Activated CD8-positive, alpha-beta T cell treated with anti-CD3 and anti-CD28 coated beads, Interleukin-2, amount 10 ng/mL, durations not matched to agents 7 days and 5 days (primary cell): Measurements from ENCODE around the gene PRRC2A. TPM values are rescaled to one million over a fixed set of nuclear protein-coding genes. Genes with fewer than 3 reads are reported as not detected.

ENCODE experiments used
- ATAC-seq: fragments of 150-1000 bp; cut with Tn5 transposase; one replicate; pipeline ENCODE4 v1.10.0; 2021; ENCODE audit warnings: moderate library complexity
- CTCF ChIA-PET: fragments of 350-600 bp; sonication (Branson Sonifier 250); formaldehyde crosslinking; loops from one replicate; lab custom pipeline; 2021; ENCODE audit warnings: antibody characterized with exemption; lab: Charles Lee
- POLR2A ChIA-PET: fragments of 350-600 bp; sonication (Branson Sonifier 250); formaldehyde crosslinking; loops from one replicate; lab custom pipeline; 2021; ENCODE audit warnings: antibody characterized with exemption; lab: Charles Lee
- DNase-seq: peaks from one replicate; pipeline ENCODE4 v3.0.0-alpha.2; 2020
- H3K27ac Mint-ChIP-seq: one replicate; pipeline ENCODE4 v1.8.0; 2021; ENCODE audit warnings: mild to moderate bottlenecking, mixed read lengths
- H3K27me3 Mint-ChIP-seq: one replicate; pipeline ENCODE4 v1.8.0; 2021; ENCODE audit warnings: low read depth, mixed read lengths
- H3K36me3 Mint-ChIP-seq: one replicate; pipeline ENCODE4 v1.8.0; 2021; ENCODE audit warnings: low read depth, mixed read lengths
- H3K4me1 Mint-ChIP-seq: one replicate; pipeline ENCODE4 v1.8.0; 2021; ENCODE audit warnings: low read depth, mixed read lengths
- H3K4me3 Mint-ChIP-seq: one replicate; pipeline ENCODE4 v1.8.0; 2021; ENCODE audit warnings: mild to moderate bottlenecking, mixed read lengths
- H3K9me3 Mint-ChIP-seq: one replicate; pipeline ENCODE4 v1.8.0; 2022; ENCODE audit warnings: mixed read lengths; ENCODE audit not compliant: insufficient read depth
- microRNA-seq: library from miRNA; unstranded; fragments of <30 nt; microRNA quantifications from one replicate; pipeline ENCODE4 v1.2.0, GENCODE V29; 2022
- total RNA-seq, 2 experiments: library from RNA; stranded (reverse); gene quantifications; one replicate each; pipeline ENCODE4 v1.2.3, GENCODE V29; 2021

Gene PRRC2A
- total RNA-seq, 2 experiments from 2014 or later, result 260 to 279 TPM

GRCh38 chr6:31676322-31676903 lies 55.9 kb downstream of the PRRC2A start:
- ChIA-PET POLR2A (interaction anchor here (1.0 to 1.3 kb wide), 2 partner anchors 12 to 60 kb away, joined by 3 to 4 read pairs; partner anchors contain the start of genes CLIC1 and GPANK1), CTCF (interaction anchor here (0.5 kb wide), 1 partner anchor 264 kb away, joined by 3 read pairs; no protein-coding TSS in a partner anchor)
- DNase-seq, result no peak
- Mint-ChIP-seq H3K9me3 (no peaks in the 10 kb centered on the region), H3K36me3 (peaks cover 21% of the 10 kb centered on the region), H3K4me3 (no peak overlapping the region), H3K4me1 (peaks cover 35% of the 10 kb centered on the region), H3K27me3 (no peaks in the 10 kb centered on the region), H3K27ac (peak overlapping the region; percentile 25)
- ATAC-seq, result no peak

- Mint-ChIP-seq H3K27me3 (no peaks in the 10 kb centered on the region), H3K4me3 (no peak overlapping the region), H3K4me1 (peaks cover 40% of the 10 kb centered on the region), H3K36me3 (peaks cover 18% of the 10 kb centered on the region), H3K9me3 (no peaks in the 10 kb centered on the region), H3K27ac (no peak overlapping the region)
- DNase-seq (no peak), ATAC-seq (no peak)
- POLR2A ChIA-PET, result interaction anchor here (1.3 kb wide), 1 partner anchor 12 kb away, joined by 3 read pairs; the partner anchor contains the start of gene GPANK1
- CTCF ChIA-PET, result interaction anchor here (0.5 to 1.8 kb wide), 2 partner anchors 14 to 263 kb away, joined by 3 to 7 read pairs; no protein-coding TSS in a partner anchor
These were observed 56.4 kb downstream of the PRRC2A start for GRCh38 chr6:31676904-31677303.

- H3K27ac Mint-ChIP-seq, result no peak overlapping the region
- H3K4me3 Mint-ChIP-seq, result no peak overlapping the region
- H3K9me3 Mint-ChIP-seq, result no peaks in the 10 kb centered on the region
- no peaks in the 10 kb centered on the region for H3K27me3 Mint-ChIP-seq
- H3K4me1 Mint-ChIP-seq, result peaks cover 43% of the 10 kb centered on the region
- ATAC-seq, result no peak
- H3K36me3 Mint-ChIP-seq, result peaks cover 9% of the 10 kb centered on the region
- DNase-seq, result no peak
- ChIA-PET POLR2A (interaction anchor here (0.6 to 1.3 kb wide), 2 partner anchors 13 to 284 kb away, joined by 3 read pairs; partner anchors contain the start of gene GPANK1), CTCF (interaction anchor here (0.7 to 1.8 kb wide), 2 partner anchors 13 to 60 kb away, joined by 4 to 7 read pairs; no protein-coding TSS in a partner anchor)
These were observed 57.4 kb downstream of the PRRC2A start for GRCh38 chr6:31677955-31678354.

GRCh38 chr6:31680226-31681134 lies 60.0 kb downstream of the PRRC2A start, which contains the start of gene LY6G5C:
Gene LY6G5C, minus strand, starts transcription at chr6:31681067. Its CDS starts 694 bp downstream, at chr6:31680373.
- Mint-ChIP-seq H3K27me3 (no peaks in the 10 kb centered on the region), H3K4me1 (peaks cover 43% of the 10 kb centered on the region), H3K36me3 (peaks cover 11% of the 10 kb centered on the region), H3K4me3 (peak within 1 kb of the TSS; percentile 62), H3K9me3 (no peaks in the 10 kb centered on the region), H3K27ac (peak within 1 kb of the TSS; percentile 58)
- peak; percentile 70 for ATAC-seq
- CTCF ChIA-PET, result interaction anchor here (0.6 to 2.2 kb wide), 15 partner anchors 9 to 272 kb away, joined by 3 to 25 read pairs (median 4); partner anchors contain the start of genes ABHD16A and NEU1
- DNase-seq, result peak; percentile 76
- POLR2A ChIA-PET, result interaction anchor here (0.7 to 1.3 kb wide), 4 partner anchors 20 to 59 kb away, joined by 3 to 4 read pairs (median 3); partner anchors contain the start of gene C6orf47

GRCh38 chr6:31681135-31681671 lies 60.7 kb downstream of the PRRC2A start:
- Mint-ChIP-seq H3K4me3 (peak overlapping the region; percentile 62), H3K4me1 (peaks cover 43% of the 10 kb centered on the region), H3K36me3 (peaks cover 13% of the 10 kb centered on the region), H3K9me3 (no peaks in the 10 kb centered on the region), H3K27ac (peak overlapping the region; percentile 58), H3K27me3 (no peaks in the 10 kb centered on the region)
- ATAC-seq, result peak; percentile 77
- CTCF ChIA-PET, result interaction anchor here (0.8 to 2.2 kb wide), 12 partner anchors 9 to 217 kb away, joined by 3 to 25 read pairs (median 4); partner anchors contain the start of genes ABHD16A, DDAH2 and NEU1
- POLR2A ChIA-PET, result interaction anchor here (0.7 to 1.3 kb wide), 4 partner anchors 21 to 136 kb away, joined by 3 to 4 read pairs (median 3); partner anchors contain the start of gene C6orf47
- peak; percentile 45 for DNase-seq

- Mint-ChIP-seq H3K36me3 (peaks cover 19% of the 10 kb centered on the region), H3K27me3 (no peaks in the 10 kb centered on the region), H3K4me1 (peaks cover 32% of the 10 kb centered on the region), H3K27ac (no peak overlapping the region), H3K9me3 (no peaks in the 10 kb centered on the region), H3K4me3 (no peak overlapping the region)
- DNase-seq (no peak), ATAC-seq (no peak)
- ChIA-PET CTCF (no interaction called here), POLR2A (no interaction called here)
These were observed 63.1 kb downstream of the PRRC2A start for GRCh38 chr6:31683591-31683990.

GRCh38 chr6:31686483-31686882 lies 66.0 kb downstream of the PRRC2A start:
- Mint-ChIP-seq H3K9me3 (no peaks in the 10 kb centered on the region), H3K27ac (no peak overlapping the region), H3K4me3 (no peak overlapping the region), H3K4me1 (peaks cover 10% of the 10 kb centered on the region), H3K27me3 (no peaks in the 10 kb centered on the region), H3K36me3 (peaks cover 37% of the 10 kb centered on the region)
- no peak for ATAC-seq
- CTCF ChIA-PET, result no interaction called here
- POLR2A ChIA-PET, result no interaction called here
- no peak for DNase-seq

GRCh38 chr6:31687321-31687720 lies 66.8 kb downstream of the PRRC2A start:
- no peaks in the 10 kb centered on the region for H3K9me3 Mint-ChIP-seq
- no peaks in the 10 kb centered on the region for H3K27me3 Mint-ChIP-seq
- H3K36me3 Mint-ChIP-seq, result peaks cover 36% of the 10 kb centered on the region
- H3K4me1 Mint-ChIP-seq, result peaks cover 4% of the 10 kb centered on the region
- CTCF ChIA-PET, result no interaction called here
- DNase-seq (no peak), ATAC-seq (no peak)
- H3K4me3 Mint-ChIP-seq, result no peak overlapping the region
- POLR2A ChIA-PET, result no interaction called here
- H3K27ac Mint-ChIP-seq, result no peak overlapping the region

Small RNAs within 50 kb of the gene (microRNA-seq; reads per million reads assigned to microRNA genes)
- not detected for gene MIR6832

Other genes starting within 250 kb of the PRRC2A start
- gene MICA, start 217.1 kb upstream of the PRRC2A start, total RNA-seq, result 1 to 10 TPM; 8.7 to 9.0 TPM
- 10 to 100 TPM; 49.0 TPM for gene MICB, start 122.6 kb upstream of the PRRC2A start, total RNA-seq
- not detected for gene MCCD1, start 91.8 kb upstream of the PRRC2A start, total RNA-seq
- gene DDX39B, start 78.7 kb upstream of the PRRC2A start, total RNA-seq, result 100 to 1,000 TPM; 477 to 488 TPM
- 1 to 10 TPM; 2.5 TPM for gene ATP6V1G2, start 74.1 kb upstream of the PRRC2A start, total RNA-seq
- gene NFKBIL1, start 73.1 kb upstream of the PRRC2A start, total RNA-seq, result 10 to 100 TPM; 13.5 to 14.2 TPM
- gene LTA, start 48.4 kb upstream of the PRRC2A start, total RNA-seq, result 10 to 100 TPM; 19.4 to 24.6 TPM
- 10 to 100 TPM; 53.4 to 55.0 TPM for gene TNF, start 45.1 kb upstream of the PRRC2A start, total RNA-seq
- 100 to 1,000 TPM; 613 to 618 TPM for gene LTB, start 38.3 kb upstream of the PRRC2A start, total RNA-seq
- 100 to 1,000 TPM; 125 to 139 TPM for gene LST1, start 34.4 kb upstream of the PRRC2A start, total RNA-seq
- 100 to 1,000 TPM; 107 to 115 TPM for gene NCR3, start 27.7 kb upstream of the PRRC2A start, total RNA-seq
- 100 to 1,000 TPM; 177 TPM for gene AIF1, start 5.5 kb upstream of the PRRC2A start, total RNA-seq
- gene BAG6, start 31.9 kb downstream of the PRRC2A start, total RNA-seq, result 100 to 1,000 TPM; 259 to 267 TPM
- gene APOM, start 35.2 kb downstream of the PRRC2A start, total RNA-seq, result 1 to 10 TPM; 3.2 to 5.1 TPM
- gene C6orf47, start 40.1 kb downstream of the PRRC2A start, total RNA-seq, result 10 to 100 TPM; 22.5 to 23.8 TPM
- gene GPANK1, start 44.3 kb downstream of the PRRC2A start, total RNA-seq, result 10 to 100 TPM; 29.0 to 34.7 TPM
- 100 to 1,000 TPM; 233 to 250 TPM for gene CSNK2B, start 45.4 kb downstream of the PRRC2A start, total RNA-seq
- 10 to 100 TPM; 22.6 to 23.2 TPM for gene LY6G5B, start 49.3 kb downstream of the PRRC2A start, total RNA-seq
- gene LY6G5C, start 60.4 kb downstream of the PRRC2A start, total RNA-seq, result 1 to 10 TPM; 4.3 to 5.5 TPM
- gene ABHD16A, start 82.6 kb downstream of the PRRC2A start, total RNA-seq, result 10 to 100 TPM; 52.1 to 55.4 TPM
- gene LY6G6F, start 86.2 kb downstream of the PRRC2A start, total RNA-seq, result not detected
- gene LY6G6D, start 94.6 kb downstream of the PRRC2A start, total RNA-seq, result not detected
- gene LY6G6C, start 101.0 kb downstream of the PRRC2A start, total RNA-seq, result under 1 TPM in 1 of 2 experiments, not detected in 1; 0.26 TPM
- under 1 TPM; 0.71 to 0.91 TPM for gene MPIG6B, start 102.7 kb downstream of the PRRC2A start, total RNA-seq
- 10 to 100 TPM; 31.9 to 33.7 TPM for gene DDAH2, start 108.6 kb downstream of the PRRC2A start, total RNA-seq
- 100 to 1,000 TPM; 617 to 651 TPM for gene CLIC1, start 115.8 kb downstream of the PRRC2A start, total RNA-seq
- 10 to 100 TPM; 64.8 to 73.6 TPM for gene MSH5, start 119.3 kb downstream of the PRRC2A start, total RNA-seq
- 10 to 100 TPM; 14.3 to 15.4 TPM for gene SAPCD1, start 141.9 kb downstream of the PRRC2A start, total RNA-seq
- 1 to 10 TPM; 6.4 to 6.6 TPM for gene VWA7, start 156.6 kb downstream of the PRRC2A start, total RNA-seq
- gene VARS1, start 175.0 kb downstream of the PRRC2A start, total RNA-seq, result 100 to 1,000 TPM; 114 to 115 TPM
- 100 to 1,000 TPM; 123 to 128 TPM for gene LSM2, start 186.3 kb downstream of the PRRC2A start, total RNA-seq
- gene HSPA1L, start 194.6 kb downstream of the PRRC2A start, total RNA-seq, result 1 to 10 TPM; 3.0 to 3.1 TPM
- gene HSPA1A, start 194.8 kb downstream of the PRRC2A start, total RNA-seq, result 10 to 100 TPM; 75.6 to 75.7 TPM
- 10 to 100 TPM; 84.6 to 87.1 TPM for gene HSPA1B, start 207.0 kb downstream of the PRRC2A start, total RNA-seq
- 10 to 100 TPM; 16.5 to 17.8 TPM for gene NEU1, start 242.1 kb downstream of the PRRC2A start, total RNA-seq